Stimulated activated naive B cell treated with anti-CD40 and anti-IgM and Interleukin-4, amounts not matched to agents 10 μg/mL and 1 μg/mL and 100 μg/mL, for 72 hours (primary cell): ENCODE results near the gene RNF38.
"Not testable (repeated sequence)": the region's sequence is repeated elsewhere in the genome, so short reads cannot be mapped to it uniquely, and the experiment has no call there.

ENCODE experiments used
- ATAC-seq, 2 donors: fragments of 150-1000 bp; cut with Tn5 transposase; replicated peaks; 2 replicates each; pipeline ENCODE4 v1.10.0; 2021; ENCODE audit warnings: moderate library complexity in 1 of 2
- DNase-seq: peaks from one replicate; pipeline ENCODE4 v3.0.0; 2021
- H3K27ac Mint-ChIP-seq: one replicate; pipeline ENCODE4 v1.8.0; 2022; ENCODE audit warnings: mild to moderate bottlenecking, mixed read lengths
- H3K27me3 Mint-ChIP-seq, 2 donors: one replicate each; pipeline ENCODE4 v1.8.0; 2022; ENCODE audit warnings: mixed read lengths in 2 of 2
- H3K36me3 Mint-ChIP-seq, 2 donors: one replicate each; pipeline ENCODE4 v1.8.0; 2022; ENCODE audit warnings: mixed read lengths in 2 of 2, mild to moderate bottlenecking in 1 of 2
- H3K4me1 Mint-ChIP-seq, 2 donors: one replicate each; pipeline ENCODE4 v1.8.0; 2022; ENCODE audit warnings: mixed read lengths in 2 of 2, mild to moderate bottlenecking in 1 of 2
- H3K4me3 Mint-ChIP-seq, 2 donors: one replicate each; pipeline ENCODE4 v1.8.0; 2022; ENCODE audit warnings: mild to moderate bottlenecking in 2 of 2, mixed read lengths in 2 of 2, moderate library complexity in 1 of 2
- H3K9me3 Mint-ChIP-seq, 2 donors: one replicate each; pipeline ENCODE4 v1.8.0; 2022; ENCODE audit warnings: mixed read lengths in 2 of 2, mild to moderate bottlenecking in 1 of 2

Gene RNF38

GRCh38 chr9:36426348-36426747, 26.3 kb upstream of the RNF38 start:
- ATAC-seq (no peak), DNase-seq (no peak)
- no peak overlapping the region for H3K4me3 Mint-ChIP-seq
- peaks cover 4 to 5% of the 10 kb centered on the region in 2 donors for H3K4me1 Mint-ChIP-seq
- H3K9me3 Mint-ChIP-seq, result no peaks in the 10 kb centered on the region
- no peaks in the 10 kb centered on the region for H3K27me3 Mint-ChIP-seq
- peaks cover 9 to 23% of the 10 kb centered on the region in 2 donors for H3K36me3 Mint-ChIP-seq
- H3K27ac Mint-ChIP-seq, result no peak overlapping the region

- no peaks in the 10 kb centered on the region for H3K9me3 Mint-ChIP-seq
- no peaks in the 10 kb centered on the region for H3K27me3 Mint-ChIP-seq
- DNase-seq (no peak), ATAC-seq (no peak)
- H3K4me3 Mint-ChIP-seq, result no peak overlapping the region
- H3K4me1 Mint-ChIP-seq, result peaks cover 3 to 4% of the 10 kb centered on the region in 2 donors
- H3K27ac Mint-ChIP-seq, result no peak overlapping the region
- peaks cover 9 to 17% of the 10 kb centered on the region in 2 donors for H3K36me3 Mint-ChIP-seq
These were observed 24.4 kb upstream of the RNF38 start for GRCh38 chr9:36424289-36425055.

- DNase-seq, result no peak
- no peak overlapping the region for H3K4me3 Mint-ChIP-seq
- H3K27ac Mint-ChIP-seq, result no peak overlapping the region
- no peak for ATAC-seq
- H3K27me3 Mint-ChIP-seq, result no peaks in the 10 kb centered on the region
- peaks cover 2 to 4% of the 10 kb centered on the region in 2 donors for H3K4me1 Mint-ChIP-seq
- H3K36me3 Mint-ChIP-seq, result peaks cover 9 to 17% of the 10 kb centered on the region in 2 donors
- no peaks in the 10 kb centered on the region for H3K9me3 Mint-ChIP-seq
These were observed 23.1 kb upstream of the RNF38 start for GRCh38 chr9:36423206-36423605.

GRCh38 chr9:36416890-36417289, 16.8 kb upstream of the RNF38 start:
- DNase-seq (no peak), ATAC-seq (no peak)
- Mint-ChIP-seq H3K36me3 (peaks cover 7 to 17% of the 10 kb centered on the region in 2 donors), H3K4me1 (peaks cover 2 to 5% of the 10 kb centered on the region in 2 donors), H3K9me3 (no peaks in the 10 kb centered on the region), H3K4me3 (no peak overlapping the region), H3K27me3 (no peaks in the 10 kb centered on the region), H3K27ac (no peak overlapping the region)

- Mint-ChIP-seq H3K27ac (no peak overlapping the region), H3K4me3 (no peak overlapping the region), H3K27me3 (no peaks in the 10 kb centered on the region), H3K4me1 (peaks cover 2 to 5% of the 10 kb centered on the region in 2 donors), H3K36me3 (peaks cover 7 to 17% of the 10 kb centered on the region in 2 donors), H3K9me3 (no peaks in the 10 kb centered on the region)
- ATAC-seq (no peak), DNase-seq (no peak)
These were observed 15.9 kb upstream of the RNF38 start for GRCh38 chr9:36415822-36416525.

GRCh38 chr9:36411410-36411809, 11.3 kb upstream of the RNF38 start:
- not testable (repeated sequence) for H3K27me3 Mint-ChIP-seq, ATAC-seq, H3K4me3 Mint-ChIP-seq, H3K27ac Mint-ChIP-seq, H3K9me3 Mint-ChIP-seq, DNase-seq
- Mint-ChIP-seq H3K4me1 (peaks cover 15% of the 10 kb centered on the region in 2 donors), H3K36me3 (peaks cover 7 to 13% of the 10 kb centered on the region in 2 donors)

DNA sequence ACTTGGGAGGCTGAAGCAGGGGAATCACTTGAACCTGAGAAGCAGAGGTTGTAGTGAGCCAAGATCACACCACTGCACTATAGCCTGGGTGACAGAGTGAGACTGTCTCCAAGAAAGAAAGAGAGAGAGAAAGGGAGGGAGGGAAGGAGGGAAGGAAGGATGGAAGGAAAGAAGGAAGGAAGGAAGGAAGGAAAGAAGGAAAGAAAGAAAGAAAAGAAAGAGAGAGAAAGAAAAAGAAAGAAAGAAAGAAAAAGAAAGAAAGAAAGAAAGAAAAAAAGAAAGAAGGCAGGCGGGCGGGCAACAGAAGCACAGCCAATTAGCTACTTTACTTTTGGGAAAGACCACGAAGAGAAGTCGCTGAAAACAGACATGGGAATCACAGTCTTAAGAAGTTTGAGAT, 9.0 kb upstream of the RNF38 start:
- H3K27ac Mint-ChIP-seq, H3K36me3 Mint-ChIP-seq, H3K4me3 Mint-ChIP-seq, H3K27me3 Mint-ChIP-seq, DNase-seq, ATAC-seq, H3K9me3 Mint-ChIP-seq: not testable (repeated sequence)
- H3K4me1 Mint-ChIP-seq, result peaks cover 15 to 16% of the 10 kb centered on the region in 2 donors

GRCh38 chr9:36407122-36407723, 7.2 kb upstream of the RNF38 start:
- Mint-ChIP-seq H3K36me3 (no peaks in the 10 kb centered on the region), H3K27me3 (no peaks in the 10 kb centered on the region), H3K4me1 (peaks cover 14 to 15% of the 10 kb centered on the region in 2 donors), H3K27ac (peak overlapping the region; percentile 69), H3K4me3 (no peak overlapping the region), H3K9me3 (no peaks in the 10 kb centered on the region)
- DNase-seq (peak; percentile 18), ATAC-seq (peak; percentile 84 to 86)

DNA sequence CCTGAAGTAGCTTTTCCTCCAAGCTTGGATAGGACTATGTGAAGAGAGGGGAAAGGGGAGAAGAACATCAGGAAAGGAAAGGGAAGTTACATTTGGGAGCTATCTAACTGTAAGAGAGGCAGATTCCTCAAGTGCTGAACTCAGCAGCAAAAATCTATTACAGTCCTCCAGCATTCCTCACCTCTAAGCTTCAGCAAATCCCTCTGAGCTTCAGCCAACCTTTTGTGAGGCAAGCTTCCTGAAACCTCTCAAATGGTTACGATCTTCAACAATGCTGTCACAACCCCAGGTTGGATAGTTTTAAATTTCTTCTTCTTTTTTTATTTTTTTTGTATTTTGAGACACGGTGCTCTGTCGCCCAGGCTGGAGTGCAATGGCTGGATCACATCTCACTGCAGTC, 2.5 kb upstream of the RNF38 start:
- peaks cover 23 to 38% of the 10 kb centered on the region in 2 donors for H3K4me1 Mint-ChIP-seq
- no peak overlapping the region for H3K4me3 Mint-ChIP-seq
- no peak for DNase-seq
- no peaks in the 10 kb centered on the region for H3K9me3 Mint-ChIP-seq
- no peak for ATAC-seq
- H3K36me3 Mint-ChIP-seq, result peaks cover 0 to 4% of the 10 kb centered on the region in 2 donors
- H3K27me3 Mint-ChIP-seq, result no peaks in the 10 kb centered on the region
- no peak overlapping the region for H3K27ac Mint-ChIP-seq

DNA sequence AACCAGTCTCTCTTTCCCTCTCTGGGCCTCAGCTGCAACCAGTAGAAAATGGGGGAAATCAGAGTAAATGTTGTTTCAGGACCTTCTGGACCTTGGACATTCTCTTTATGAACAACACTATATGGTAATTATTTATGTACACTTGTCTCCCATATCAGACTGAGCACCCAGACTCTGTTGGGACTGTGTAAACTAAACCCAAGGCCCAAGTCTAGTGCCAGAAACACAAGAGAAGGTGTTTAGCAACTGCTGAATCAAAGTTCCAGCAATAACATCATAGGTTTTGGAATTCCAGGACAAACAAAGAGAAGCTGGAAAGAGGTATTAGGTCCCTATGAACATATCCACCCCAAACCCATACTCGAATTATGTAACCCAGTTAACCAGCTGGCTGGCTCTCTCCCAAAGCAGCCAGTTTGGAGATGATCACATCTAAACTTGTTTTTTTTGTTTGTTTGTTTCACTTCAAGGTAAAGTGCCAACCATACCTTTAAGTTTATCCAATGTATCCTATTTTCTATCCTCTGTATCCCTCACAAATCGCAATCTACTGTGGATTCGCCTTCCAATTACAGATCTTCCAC, 1.9 kb upstream of the RNF38 start:
- H3K36me3 Mint-ChIP-seq, result peaks cover 0 to 4% of the 10 kb centered on the region in 2 donors
- DNase-seq, result no peak
- H3K27ac Mint-ChIP-seq, result no peak overlapping the region
- H3K4me3 Mint-ChIP-seq, result no peak overlapping the region
- H3K27me3 Mint-ChIP-seq, result no peaks in the 10 kb centered on the region
- peaks cover 18 to 34% of the 10 kb centered on the region in 2 donors for H3K4me1 Mint-ChIP-seq
- ATAC-seq, result no peak
- H3K9me3 Mint-ChIP-seq, result no peaks in the 10 kb centered on the region

DNA sequence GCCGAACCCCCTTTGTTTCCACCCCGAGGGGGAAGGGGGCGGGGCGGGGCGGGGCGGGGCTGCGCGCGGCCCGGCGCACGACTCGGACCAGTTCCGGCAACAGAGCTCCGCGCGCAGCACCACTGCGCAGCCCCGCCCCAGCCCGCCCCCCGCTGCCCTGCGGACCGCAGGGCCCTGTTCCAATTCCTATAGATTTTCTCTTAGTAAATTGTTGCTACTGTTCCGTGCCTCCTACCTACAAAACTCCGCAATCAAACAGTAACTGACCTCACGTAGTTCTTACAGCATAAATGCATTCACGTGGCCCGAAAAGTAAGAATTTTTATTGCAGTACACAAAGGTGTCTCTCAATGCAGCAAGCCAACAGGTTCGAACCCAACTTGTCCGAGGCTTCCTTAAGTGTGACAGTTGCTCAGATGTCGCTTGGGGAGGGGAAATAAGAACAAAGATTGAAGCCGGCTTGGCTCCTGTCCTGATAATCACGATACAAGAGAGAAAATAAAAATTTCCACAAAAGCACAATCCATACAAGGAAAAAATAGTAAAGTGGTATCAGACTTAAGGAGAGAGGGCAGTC, 1.2 kb upstream of the RNF38 start:
- no peak for DNase-seq
- Mint-ChIP-seq H3K27me3 (no peaks in the 10 kb centered on the region), H3K4me1 (peaks cover 15 to 34% of the 10 kb centered on the region in 2 donors), H3K4me3 (peak overlapping the region; percentile 86 to 93), H3K9me3 (no peaks in the 10 kb centered on the region), H3K27ac (peak overlapping the region; percentile 98), H3K36me3 (peaks cover 0 to 4% of the 10 kb centered on the region in 2 donors)
- peak; percentile 78 to 82 for ATAC-seq

DNA sequence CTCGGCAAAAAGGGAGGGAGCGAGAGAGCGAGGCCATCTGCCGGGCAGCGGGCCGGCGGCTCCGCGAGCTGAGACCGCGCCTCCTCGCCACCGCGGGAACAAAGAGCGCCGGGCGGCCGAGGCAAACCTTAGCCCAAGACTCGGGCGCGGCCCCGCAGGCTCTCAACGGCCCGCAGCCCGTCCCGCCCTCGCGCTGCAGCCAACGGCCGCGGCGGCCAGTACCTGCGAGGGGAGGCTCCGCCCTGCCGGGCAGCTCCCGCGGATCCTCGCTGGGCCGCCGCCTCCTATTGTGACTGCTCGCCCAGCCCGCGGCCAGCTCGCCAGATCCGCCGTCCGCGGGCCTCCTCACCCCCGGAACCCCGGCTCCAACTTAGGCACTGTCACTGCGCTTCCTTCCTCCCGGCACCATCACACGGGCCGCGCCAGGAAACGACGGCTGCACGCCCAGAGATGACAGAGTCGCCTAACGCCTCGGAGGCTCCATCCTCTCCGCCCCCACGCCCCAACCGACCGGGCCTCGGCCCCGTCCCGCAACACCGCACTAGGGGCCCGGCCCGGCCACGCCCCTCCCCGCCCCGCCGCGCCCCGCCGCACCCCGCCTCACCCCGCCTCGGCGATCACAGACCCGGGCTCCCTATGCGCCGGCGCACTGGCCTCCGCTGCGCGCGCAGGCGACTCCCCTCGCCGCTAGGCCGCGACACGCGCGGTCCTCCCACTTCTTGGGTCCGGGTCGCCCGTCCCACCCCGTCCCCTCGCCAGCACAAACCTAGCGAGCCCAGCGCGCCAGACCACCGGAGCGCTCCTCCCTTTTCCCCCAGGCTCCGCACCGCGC, 479 bp upstream of the RNF38 start:
- ATAC-seq (peak; percentile 82 to 85), DNase-seq (peak; percentile 83)
- H3K4me3 Mint-ChIP-seq, result peak overlapping the region; percentile 86 to 93
- H3K36me3 Mint-ChIP-seq, result peaks cover 0 to 4% of the 10 kb centered on the region in 2 donors
- H3K27ac Mint-ChIP-seq, result peak overlapping the region; percentile 98
- H3K9me3 Mint-ChIP-seq, result no peaks in the 10 kb centered on the region
- peaks cover 13 to 35% of the 10 kb centered on the region in 2 donors for H3K4me1 Mint-ChIP-seq
- no peaks in the 10 kb centered on the region for H3K27me3 Mint-ChIP-seq

GRCh38 chr9:36398745-36399144, 1.3 kb downstream of the RNF38 start:
- Mint-ChIP-seq H3K4me1 (peaks cover 15 to 37% of the 10 kb centered on the region in 2 donors), H3K9me3 (no peaks in the 10 kb centered on the region)

More at GRCh38 chr9:36398745-36399144, 1.3 kb downstream of the RNF38 start:
- ATAC-seq (no peak), DNase-seq (no peak)
- peak overlapping the region; percentile 62 for H3K27ac Mint-ChIP-seq
- H3K36me3 Mint-ChIP-seq, result peaks cover under 1 to 5% of the 10 kb centered on the region in 2 donors
- H3K27me3 Mint-ChIP-seq, result no peaks in the 10 kb centered on the region
- H3K4me3 Mint-ChIP-seq, result peak overlapping the region; percentile 5 to 29
